ENCODE measurements around the gene ARMH4.
A peak's percentile ranks its signal among the peaks of the same experiment; 100 is the strongest.

The ARMH4 gene, protein sequence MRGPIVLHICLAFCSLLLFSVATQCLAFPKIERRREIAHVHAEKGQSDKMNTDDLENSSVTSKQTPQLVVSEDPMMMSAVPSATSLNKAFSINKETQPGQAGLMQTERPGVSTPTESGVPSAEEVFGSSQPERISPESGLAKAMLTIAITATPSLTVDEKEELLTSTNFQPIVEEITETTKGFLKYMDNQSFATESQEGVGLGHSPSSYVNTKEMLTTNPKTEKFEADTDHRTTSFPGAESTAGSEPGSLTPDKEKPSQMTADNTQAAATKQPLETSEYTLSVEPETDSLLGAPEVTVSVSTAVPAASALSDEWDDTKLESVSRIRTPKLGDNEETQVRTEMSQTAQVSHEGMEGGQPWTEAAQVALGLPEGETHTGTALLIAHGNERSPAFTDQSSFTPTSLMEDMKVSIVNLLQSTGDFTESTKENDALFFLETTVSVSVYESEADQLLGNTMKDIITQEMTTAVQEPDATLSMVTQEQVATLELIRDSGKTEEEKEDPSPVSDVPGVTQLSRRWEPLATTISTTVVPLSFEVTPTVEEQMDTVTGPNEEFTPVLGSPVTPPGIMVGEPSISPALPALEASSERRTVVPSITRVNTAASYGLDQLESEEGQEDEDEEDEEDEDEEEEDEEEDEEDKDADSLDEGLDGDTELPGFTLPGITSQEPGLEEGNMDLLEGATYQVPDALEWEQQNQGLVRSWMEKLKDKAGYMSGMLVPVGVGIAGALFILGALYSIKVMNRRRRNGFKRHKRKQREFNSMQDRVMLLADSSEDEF

DNA sequence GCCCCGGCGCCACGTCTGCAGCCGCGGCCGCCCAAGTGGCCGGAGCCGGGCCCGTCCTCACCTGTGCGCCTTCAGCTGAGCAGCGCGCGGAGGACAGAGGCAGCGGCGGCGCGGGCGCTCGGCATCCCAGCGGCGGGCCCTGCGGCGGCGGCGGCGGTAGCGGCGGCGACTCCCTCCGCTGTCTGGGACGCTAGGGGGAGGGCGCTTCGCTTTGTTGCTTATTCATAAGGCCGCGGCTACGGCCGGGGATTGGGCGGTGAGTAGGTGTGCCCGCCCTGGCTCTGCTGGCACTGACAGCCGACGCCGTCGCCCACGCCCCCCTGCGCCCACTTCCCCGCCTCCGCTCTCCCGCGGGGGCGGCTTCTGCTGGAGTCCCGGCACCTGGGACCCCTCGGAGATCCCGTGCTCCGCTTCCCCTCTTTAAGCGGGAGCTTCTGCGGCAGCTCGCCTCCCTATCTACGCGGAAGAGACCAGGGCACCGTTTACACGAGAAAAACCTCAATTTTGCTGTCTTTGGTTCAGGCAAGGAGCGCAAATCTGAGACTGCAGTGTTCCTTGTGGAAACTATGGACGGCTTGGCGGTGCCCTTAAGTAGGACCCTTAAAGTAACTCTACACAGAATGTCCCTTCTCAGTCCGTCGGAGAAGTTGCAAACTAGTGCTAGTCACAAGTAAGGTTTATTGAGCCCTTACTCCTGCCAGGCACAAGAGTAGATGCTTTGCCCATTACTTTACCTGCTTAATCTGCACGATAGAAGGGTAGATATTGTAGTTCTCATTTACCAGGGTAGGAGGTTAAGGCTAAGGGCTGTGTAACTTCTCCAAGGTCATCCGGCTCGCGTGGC, at the start of gene ARMH4:
TSS of gene ARMH4 (minus strand) at position 200 of the 844 bp plus-strand sequence. CDS start 12,855 bp downstream, outside the sequence.
- peak; percentile 27 to 33 for DNase-seq (ENCODE audit: low read depth in 2 of 2)

DNA sequence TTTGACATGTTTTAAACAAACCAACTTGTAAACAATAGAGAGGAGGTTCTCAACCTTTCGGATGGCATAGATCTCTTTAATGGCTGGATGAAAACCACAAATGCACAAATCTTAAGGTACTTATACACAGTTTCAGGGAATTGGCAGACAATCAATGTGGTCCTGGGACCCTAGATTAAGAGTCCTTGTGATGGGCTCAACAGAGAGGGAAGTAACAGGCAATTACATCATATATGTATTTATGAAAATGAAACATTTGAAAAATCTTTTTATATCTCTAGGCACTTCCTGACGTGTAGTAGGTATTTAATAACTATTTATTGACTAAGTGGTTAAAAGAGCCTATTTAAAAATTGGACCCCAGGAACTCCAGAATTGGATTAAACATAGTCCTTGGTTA, 48.8 kb upstream of the ARMH4 start:
- no peak for DNase-seq (ENCODE audit: low read depth in 2 of 2)

DNA sequence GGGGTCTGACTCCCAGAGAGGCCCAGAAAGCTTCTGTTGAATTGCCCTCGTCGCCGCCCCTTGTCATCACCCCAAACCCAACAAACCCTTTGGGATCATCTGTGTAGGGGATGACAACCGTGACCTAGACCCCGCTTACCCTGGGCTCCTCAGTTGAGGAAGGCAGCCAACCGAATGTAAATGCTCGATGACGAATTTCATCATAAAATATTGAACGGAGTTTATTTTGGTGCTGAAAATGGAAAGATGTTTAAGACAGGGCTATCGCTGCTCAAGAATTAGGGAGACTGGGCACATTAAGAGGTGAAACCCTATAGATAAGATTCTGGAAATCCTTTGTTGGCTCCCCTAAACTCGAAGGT, 48.4 kb upstream of the ARMH4 start:
- no peak for DNase-seq (ENCODE audit: low read depth in 2 of 2)

DNA sequence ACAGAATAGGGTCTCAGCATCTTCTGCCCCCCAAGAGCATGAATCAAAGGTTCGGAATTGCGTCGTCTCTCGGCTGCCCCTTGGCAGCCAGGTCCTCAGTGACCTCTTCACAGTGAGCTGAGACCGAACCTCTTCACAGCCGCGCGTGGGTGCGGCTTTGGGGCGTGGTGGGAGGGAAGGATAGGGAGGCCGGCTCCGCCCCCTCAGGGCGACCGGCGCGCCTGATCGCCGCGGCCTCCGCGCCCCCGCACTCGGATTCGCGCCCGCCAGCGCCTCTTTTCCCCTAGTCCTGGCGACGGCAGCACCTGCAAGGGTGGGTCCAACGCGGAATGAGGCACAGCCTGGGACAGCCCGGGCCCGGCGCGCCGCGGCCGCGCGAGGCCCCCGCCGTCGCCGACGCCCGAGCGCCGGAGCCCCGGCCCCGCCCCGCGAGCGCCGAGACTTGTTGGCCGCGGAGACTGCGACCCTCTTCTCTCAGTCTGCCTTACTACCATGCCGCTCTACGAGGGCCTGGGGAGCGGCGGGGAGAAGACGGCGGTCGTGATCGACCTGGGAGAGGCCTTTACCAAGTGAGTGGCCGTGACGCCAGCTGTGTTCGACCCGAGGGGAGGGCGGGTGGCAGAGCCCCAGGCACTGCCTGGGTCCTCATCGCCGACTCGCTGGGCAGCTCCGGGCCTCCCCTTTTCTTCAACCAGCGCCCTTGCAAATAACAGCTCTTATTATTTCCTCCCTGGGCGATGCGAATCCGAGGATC, 47.9 kb upstream of the ARMH4 start, which contains the start of gene ACTR10:
TSS of gene ACTR10 (plus strand) at position 424 of the 754 bp plus-strand sequence. CDS start at position 493, 69 bp downstream.
- DNase-seq (ENCODE audit: low read depth in 2 of 2) = peak; percentile 73 to 77

DNA sequence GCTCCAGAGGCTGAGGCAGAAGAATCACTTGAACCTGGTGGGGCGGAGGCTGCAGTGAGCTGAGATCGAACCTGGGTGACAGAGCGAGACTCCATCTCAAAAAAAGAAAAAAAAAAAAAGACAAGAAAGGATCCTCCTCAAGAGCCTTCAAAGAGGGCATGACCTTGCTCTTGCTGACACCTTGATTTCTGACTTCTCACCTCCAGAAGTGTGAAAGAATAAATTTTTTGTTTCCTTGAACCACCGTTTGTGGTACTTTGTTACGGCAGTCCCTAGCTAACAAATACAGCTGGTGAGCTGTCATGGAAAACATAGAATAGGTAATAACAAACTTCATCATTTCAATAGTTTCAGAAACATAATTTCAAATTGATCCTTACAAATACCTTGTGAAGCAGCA, 46.1 kb upstream of the ARMH4 start:
- DNase-seq (ENCODE audit: low read depth in 2 of 2) = no peak

DNA sequence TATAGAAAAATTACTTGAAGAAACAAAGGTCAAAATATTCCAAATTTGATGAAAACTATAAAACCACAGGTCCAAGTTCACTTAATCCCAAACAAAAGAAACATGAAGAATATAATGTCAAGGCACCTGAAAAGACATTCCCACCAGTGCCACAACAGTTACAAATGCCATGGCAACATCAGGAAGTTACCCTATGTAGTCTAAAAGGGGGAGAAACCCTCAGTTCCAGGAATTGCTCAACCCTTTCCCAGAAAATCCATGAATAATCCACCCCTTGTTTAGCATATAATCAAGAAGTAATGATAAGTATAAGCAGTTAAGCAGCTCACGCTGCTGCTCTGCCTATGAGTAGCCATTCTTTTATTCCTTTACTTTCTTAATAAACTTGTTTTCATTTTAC, 44.2 kb upstream of the ARMH4 start:
- no peak for DNase-seq (ENCODE audit: low read depth in 2 of 2)

DNA sequence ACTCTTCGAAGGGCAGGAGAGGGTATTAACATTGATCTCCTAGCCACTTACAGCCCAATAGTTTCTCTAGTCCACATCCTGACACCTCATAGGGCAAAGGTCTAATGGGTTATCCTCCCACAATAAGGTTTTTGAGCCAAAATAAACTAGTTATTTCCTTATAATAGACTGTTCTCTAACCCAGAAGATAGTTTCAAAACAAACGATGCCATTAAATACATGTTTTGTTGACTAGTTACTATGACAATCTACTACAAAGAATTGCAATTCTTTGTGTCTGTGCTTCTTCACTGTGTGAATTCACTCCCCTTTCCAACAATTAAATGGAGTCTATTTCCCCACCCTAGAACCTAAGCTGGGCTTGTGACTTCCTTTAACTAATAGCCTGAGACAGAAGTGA, 41.5 kb upstream of the ARMH4 start:
- DNase-seq (ENCODE audit: low read depth in 2 of 2) = no peak

DNA sequence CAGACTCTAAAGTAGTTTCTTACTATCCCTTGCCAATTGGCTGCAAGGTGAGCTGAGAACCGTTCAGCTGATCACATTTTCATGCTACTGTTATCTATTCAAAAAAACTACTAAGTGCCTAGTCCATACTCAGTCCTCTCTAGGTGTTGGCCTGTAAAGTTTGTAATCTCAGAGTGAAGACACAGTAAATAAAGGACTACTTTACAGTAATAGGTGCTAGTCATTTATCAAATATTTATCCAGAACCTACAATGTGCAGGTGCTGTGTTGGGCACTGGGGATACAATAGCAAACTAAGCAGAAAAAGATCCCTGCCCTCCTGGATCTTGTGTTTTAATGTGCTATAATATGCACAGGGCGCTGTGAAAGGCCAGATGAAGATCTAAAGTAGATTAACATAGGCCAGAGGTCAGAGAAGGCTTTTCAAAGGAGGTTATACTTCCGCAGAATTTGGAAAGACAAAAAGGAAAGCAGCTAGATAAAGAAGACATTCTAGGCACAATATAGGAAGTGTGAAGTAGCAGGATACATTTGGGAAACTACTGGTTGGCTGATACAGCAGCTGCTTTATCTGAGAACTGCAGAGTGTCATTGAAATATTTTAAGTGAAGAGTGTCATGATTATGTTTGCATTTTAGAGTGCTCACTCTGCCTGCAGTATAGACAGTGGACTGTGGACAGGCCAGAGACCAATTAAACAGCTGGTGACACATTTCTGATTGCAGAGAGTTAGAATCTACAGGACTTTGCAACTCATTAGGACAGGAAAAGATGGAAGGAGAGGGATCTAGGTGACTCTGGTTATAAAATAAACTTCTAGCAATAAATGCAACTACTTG, 40.0 kb upstream of the ARMH4 start:
- no peak for DNase-seq (ENCODE audit: low read depth in 2 of 2)

DNA sequence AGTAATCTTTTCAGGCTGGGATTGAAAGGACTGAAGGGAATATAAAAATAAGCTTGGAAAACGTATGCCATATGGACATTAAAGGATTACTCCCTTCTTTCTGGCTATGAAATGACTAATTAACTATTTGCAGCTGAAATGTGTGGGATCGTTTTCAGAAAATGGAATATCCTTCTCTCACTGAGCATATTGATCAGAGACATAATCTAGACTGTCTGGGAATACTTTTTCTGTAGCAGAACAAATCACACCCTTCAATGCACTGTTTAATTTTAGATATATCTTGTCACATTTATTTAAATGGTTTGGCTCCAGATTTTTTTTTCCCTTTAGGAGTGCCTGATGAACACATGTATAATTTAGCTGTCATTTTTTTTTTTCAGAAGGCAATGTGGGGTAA, 37.2 kb upstream of the ARMH4 start:
- DNase-seq (ENCODE audit: low read depth in 2 of 2) = no peak

DNA sequence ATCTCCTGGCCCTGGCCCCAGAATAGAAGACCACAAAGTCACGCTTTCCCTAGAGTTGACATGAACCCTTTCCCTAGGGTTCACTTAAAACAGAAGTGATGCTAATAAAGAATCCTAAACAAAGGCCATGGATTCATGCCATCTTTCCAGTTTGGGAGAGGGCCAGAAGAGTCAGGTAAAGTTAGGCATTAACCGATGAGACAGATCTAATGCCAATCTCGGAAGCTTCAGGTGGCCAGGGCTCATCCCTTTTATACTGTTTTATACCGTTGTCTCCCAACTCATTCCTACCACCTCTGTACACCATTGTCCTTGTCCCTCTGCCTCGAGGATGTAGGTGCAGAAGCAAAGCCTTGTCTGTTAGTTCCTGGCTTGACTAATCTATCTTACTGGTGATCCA, 25.1 kb upstream of the ARMH4 start:
- no peak for DNase-seq (ENCODE audit: low read depth in 2 of 2)

DNA sequence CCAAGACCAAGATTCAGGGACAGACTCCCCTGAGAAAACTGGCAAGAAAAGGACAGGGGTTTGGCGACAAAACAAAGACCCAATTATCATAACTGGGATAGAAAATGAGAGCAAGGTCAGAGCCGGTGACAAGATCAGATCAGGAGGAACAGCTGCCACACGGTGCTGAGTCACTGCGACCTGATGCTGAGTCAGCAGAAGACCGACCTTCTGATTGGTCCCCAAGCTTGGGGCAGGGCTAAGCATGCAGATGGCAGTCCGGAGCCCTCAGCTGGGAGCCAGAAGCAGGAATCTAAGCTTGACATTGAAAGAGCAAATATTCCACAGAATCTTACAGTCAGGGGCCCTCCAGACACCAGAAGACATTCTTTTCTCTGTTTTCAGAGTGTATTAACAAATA, 19.1 kb upstream of the ARMH4 start:
- DNase-seq (ENCODE audit: low read depth in 2 of 2) = no peak

DNA sequence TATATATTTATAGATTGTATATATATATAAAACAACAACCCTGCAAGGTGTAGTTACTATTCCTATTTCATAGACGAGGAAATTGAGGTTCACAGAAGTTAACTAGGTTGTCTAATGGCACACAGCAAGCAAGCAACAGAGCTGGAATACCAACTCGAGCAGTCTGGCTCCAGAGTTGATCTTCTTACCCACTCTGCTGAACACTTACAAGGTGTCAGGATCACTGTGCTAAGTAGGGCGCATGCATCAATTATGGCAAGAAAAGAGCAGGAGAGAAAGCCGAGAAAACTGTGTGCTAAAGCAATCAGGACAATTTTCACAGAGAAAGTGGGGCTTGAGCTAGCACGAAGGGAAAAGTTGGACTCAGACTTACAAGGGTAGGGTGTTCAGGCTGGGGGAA, 15.9 kb upstream of the ARMH4 start:
- no peak for DNase-seq (ENCODE audit: low read depth in 2 of 2)

DNA sequence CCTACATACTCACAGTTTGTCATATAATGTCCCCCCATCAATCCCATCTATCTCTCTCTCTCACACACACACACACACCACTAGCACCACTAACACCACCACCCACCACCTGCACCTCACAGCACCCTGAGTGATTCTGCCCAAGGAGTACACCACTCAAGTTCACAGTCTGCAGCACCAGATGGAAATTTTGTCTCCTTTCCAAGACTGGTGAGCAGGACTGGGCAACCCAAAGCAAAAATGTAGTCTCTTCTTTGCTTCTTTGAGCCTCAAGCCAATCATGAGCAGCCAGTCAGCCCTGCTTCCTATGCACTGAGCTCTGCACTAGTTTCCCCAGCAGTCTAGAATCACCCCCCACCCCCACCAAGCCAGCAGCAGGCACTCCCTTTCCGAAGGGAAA, 15.0 kb upstream of the ARMH4 start:
- no peak for DNase-seq (ENCODE audit: low read depth in 2 of 2)

DNA sequence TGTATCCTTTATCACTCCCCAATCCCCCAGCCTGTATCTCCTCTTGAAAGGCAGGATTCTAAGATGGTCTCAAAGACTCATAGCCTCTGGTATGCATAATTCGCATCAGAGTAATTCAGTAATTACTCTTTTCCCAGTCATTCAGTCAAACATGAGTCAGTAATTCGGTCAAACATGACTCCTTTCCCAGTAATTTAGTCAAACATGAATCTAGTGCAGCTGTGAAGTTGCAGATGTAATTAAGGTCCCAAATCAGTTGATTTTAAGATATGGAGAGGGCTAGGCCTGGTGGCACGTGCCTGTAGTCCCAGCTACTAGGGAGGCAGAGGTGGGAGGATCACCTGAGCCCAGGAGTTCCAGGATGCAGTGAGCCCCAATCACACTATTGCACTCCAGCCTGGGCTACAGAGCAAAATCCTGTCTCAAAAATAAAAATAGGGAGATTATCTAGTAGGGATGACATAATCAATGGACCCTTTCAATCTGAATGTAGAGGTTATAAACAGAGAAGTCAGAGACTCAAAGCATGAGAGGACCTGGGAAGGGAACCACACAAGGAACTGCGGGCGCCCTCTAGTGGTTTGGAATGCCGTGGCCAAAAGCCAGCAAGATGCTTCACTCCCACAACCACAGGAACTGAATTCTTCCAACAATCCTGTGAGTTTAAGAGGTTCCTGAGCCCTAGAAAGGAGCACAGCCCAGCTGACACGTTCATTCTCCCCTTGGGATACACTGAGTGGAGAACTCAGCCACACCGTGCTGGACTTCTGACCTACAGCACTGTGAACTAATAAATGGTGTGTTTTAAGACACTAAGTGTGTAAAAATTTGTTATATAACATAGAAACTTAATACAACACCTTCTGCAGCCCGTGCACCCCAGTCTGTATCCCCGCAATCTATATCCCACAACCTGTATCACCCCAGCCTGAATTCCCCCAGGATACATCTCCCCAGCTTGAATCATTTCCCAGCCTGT, 14.3 kb upstream of the ARMH4 start:
- peak; percentile 56 to 58 for DNase-seq (ENCODE audit: low read depth in 2 of 2)

DNA sequence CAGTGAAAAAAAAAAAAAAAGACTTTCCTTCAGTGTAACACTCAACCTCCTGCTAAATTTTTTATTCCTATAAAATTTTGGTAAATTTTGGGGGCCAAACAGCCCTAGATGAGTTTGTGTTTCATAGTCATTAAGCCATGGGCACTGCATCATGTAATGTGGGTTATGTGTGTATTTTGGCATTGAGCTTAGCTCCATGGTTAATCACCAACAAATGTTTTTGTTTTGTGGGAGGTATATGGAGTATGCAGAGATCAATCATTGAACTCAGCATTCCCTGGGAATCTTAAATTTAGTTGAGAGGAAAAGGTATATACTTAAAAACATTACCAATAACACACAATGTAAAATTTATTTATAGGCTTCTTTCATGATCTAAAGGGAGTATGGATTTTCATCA, 8.5 kb upstream of the ARMH4 start:
- DNase-seq (ENCODE audit: low read depth in 2 of 2) = no peak

DNA sequence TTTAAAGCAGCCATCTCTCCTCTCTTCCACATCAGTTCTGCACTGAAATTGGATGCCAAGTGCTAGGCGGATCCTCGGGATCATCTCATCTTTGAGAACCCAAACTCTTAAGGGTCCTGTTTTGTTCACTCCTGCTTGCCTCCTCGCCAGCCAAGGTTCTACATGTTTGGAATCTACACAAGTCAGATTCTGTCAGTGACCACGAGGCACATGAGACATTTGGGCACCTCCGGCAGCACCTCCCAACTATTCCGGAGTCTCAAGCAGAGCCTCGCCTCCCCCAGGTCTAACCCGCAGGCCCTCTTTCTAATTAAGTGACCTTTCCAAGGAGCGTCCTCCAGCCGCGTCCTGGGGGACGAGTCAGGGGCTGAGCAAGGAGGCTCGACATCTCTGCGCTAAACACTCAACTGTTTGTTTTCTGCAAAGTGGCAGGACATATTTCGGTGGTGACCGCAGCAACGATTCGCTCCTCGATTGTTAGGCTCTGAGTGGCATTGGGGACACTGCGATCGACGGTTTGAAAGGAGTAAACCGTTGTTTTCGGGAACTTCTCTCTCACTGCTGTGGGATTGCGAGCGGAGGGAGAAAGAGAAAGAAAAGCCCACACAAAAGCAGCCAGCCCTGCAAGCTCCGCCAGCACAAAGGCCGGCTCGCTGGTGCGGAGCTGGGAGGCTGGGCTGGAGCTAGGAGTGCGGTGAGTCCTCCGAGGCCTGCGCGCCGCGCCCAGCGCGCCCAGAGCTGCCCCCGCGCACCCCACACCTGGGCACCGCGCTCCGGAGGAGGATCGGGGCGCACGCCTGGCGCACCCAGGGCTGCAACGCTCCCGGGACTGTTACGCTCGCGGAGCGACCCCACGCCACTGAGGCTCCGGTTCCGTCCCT, 640 bp downstream of the ARMH4 start:
- DNase-seq (ENCODE audit: low read depth in 2 of 2) = no peak

DNA sequence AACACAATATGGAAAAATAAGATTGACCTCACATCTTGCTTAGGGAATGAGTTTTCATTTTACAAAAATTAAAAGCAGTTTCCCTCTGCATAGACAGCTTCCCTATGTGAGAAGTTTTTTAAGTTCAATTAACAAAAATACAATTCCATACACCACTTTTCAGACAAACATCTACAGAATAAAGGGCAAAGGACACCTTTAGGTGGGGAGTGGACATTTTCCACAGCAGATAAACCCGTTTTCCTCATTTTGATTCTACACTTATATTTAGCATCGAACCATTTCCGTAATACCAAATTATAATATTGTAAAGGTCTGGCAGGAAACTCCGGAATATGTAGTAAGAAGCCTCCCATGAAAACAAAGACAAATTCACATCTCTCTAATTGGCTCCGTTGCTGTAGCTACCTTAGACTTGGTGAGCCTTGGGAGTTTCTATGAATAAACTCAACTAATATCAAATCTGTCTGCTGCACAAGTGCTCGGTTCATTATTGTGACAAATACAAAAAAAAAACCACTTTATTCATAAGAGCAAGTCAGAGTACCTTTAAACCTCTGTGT, 1.7 kb downstream of the ARMH4 start:
- DNase-seq (ENCODE audit: low read depth in 2 of 2) = no peak

DNA sequence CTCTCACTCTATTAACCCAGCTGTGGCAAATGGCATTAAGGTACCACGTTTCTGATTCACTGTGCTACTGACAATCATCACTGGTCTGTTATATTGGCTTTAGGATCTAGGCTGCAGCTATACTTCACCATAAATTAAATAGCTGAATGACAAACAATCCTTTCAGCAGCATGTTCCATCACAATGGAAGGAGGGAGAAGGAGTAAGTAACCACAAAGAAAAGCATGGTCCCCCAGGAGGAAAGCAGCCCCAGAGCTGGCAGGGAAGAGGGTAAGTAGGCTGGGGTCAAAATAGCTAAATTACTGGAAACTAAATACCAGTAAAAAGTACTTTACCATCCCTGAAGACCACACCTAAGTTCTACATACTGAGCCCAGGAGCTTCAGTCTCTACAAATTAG, 2.8 kb downstream of the ARMH4 start:
- no peak for DNase-seq (ENCODE audit: low read depth in 2 of 2)

Data from activated CD8-positive, alpha-beta memory T cell treated with anti-CD3 and anti-CD28 coated beads for 4 hours (primary cell).